NCI-H1694 treated with DMSO at 0.1 percent for 48 hours (cell line): ENCODE results near the gene DTX1.
"Not testable (repeated sequence)": the region's sequence is repeated elsewhere in the genome, so short reads cannot be mapped to it uniquely, and the experiment has no call there.

Experiments
- DNase-seq: peaks from one replicate; lab custom pipeline; 2025; lab: John Stamatoyannopoulos, UW

DTX1 gene

GRCh38 chr12:113115455-113116126 is 59.1 kb downstream of the DTX1 start:
- no peak for DNase-seq

- no peak for DNase-seq
Observed at GRCh38 chr12:113116875-113117274, 60.3 kb downstream of the DTX1 start.

- DNase-seq, result not testable (repeated sequence)
Observed at GRCh38 chr12:113117684-113118083, 61.2 kb downstream of the DTX1 start.

- no peak for DNase-seq
Observed at GRCh38 chr12:113118142-113118541, 61.6 kb downstream of the DTX1 start.

- DNase-seq, result no peak
Observed at GRCh38 chr12:113119980-113120669, 63.6 kb downstream of the DTX1 start.

DNA sequence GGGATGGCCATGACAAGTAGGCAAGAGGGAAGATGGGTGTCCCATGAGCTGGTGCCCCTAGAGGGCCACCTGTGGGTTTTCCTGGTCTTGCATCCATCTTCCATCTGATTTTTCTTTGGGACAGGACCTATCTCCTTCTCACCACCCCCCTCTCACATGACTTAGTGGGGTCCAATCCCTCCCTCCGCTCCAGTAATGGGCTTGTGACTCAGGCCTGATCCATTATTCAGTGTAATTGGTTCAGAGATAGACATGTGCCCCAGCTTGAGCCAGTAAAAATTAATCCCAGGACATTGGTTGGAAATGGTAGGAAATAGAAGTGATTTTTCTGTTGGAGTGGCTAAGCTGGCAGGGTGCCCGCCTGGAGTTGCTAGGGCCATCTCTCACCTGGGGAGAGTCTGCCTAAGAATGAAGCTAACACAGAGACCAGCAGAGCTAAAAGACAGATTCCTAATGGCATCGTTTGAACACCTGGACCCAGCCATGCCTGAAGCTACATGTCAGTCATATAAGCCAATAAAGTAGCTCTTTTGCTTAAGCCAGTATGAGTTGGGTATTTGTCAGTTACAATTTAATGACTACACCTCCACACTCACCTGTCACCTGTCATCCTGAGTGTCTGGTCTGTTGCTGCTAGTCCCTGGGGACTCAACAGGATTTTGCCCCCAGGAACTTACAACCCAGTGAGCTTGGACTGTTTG is 64.3 kb downstream of the DTX1 start:
- no peak for DNase-seq

DNA sequence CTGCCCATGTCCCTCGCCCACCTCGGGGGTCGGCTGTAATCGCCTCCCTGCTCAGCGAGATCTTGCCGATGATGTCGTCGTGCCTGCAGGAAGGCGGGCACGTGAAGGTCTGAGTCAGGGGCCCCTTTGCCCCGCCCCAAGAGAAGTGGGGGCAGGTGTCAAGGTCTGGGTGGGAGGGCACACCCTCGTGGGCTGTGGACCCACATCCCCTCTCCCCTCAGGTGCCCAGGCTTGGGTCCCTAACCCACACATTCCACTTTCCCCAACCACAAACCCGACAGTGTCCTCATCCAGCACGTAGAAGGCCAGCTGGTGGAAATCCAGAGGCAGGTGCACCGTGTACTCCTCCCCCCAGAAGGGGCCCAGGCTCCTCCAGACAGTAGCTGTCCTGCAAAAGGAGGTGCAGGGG is 71.3 kb downstream of the DTX1 start:
- DNase-seq, result no peak

GRCh38 chr12:113128802-113129663 is 72.5 kb downstream of the DTX1 start:
- no peak for DNase-seq

- DNase-seq, result no peak
Observed at GRCh38 chr12:113129664-113130456, 73.3 kb downstream of the DTX1 start.

- no peak for DNase-seq
Observed at GRCh38 chr12:113130457-113131135, 74.1 kb downstream of the DTX1 start.

DNA sequence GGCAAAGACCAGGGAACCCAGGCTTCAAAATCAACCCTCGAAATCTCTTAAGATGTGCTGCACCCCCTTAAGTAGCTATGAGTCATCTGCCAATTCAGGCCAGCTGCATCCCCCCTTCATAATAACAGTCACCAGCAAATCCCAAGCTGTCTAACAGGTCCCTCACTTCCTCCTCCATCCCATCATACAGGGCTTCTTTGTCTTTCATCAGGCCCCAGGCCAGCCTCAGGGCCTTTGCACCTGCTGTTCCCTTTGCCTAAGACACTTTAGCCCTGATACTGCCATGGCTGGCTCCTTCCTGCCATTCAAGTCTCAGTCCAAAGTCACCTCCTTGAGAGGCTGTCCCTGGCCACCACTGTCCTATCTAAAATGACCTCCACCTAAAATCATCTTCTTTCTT is 75.0 kb downstream of the DTX1 start:
- no peak for DNase-seq

DNA sequence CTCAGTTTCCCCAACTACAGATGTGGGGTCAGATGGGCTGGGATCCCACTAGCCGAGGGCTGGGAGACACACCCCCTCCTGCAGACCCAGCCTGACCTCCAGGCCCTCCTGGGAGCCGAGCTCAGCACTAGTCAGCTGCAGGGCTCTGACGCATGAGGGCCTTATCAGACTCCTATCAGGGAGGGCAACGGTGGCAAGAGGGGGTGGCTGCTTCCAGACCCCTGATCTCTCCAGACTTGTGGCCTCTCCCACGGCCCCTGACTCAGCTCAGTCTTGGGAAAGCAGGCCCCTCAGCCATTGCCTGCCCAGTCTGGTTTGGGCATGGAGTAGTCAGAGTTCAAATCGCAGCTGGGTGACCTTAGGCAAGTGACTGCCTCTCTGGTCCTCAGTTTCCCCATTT is 76.5 kb downstream of the DTX1 start:
- DNase-seq, result no peak

GRCh38 chr12:113133666-113134065 is 77.1 kb downstream of the DTX1 start:
- DNase-seq, result no peak

DNA sequence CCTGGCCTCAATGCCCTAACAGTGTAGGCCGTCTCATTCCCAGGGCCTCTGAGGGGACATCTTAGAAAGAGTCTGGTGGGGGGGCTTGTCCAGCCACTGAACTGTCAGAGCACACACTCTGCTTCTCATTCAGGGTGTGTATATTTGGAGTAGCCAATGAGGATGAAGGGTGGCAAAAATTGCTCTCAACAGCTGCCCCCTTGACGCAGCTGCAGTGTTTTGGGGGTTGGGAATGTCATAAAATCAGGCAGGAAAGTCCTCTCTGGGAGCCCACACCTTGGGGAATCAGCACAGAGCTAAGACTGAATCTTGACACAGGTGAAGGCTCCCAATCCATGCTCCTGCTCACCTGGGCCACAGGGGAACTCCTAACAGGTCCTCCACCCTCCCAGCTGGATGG is 77.5 kb downstream of the DTX1 start:
- no peak for DNase-seq

DNA sequence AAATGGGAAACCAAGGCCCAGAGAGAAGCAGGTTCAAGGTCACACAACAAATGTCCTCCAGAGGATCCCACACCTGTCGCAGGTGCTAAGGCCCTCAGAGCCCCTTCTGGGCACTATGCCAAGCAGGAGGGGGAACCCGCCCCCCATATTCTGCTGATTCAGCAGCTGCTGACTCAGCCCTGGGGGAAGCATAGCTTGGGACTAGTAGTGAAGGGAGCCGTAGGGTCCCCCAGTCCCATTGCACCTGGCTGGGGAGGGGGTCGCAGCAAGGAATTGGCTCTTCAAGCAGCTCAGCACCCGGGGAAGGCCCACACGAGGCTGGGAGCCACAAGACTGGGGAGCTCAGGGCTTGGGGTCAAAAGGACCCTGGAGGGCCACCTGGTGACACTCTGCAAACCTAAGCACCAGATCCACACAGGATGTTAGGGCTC is 78.0 kb downstream of the DTX1 start:
- DNase-seq, result no peak

DNA sequence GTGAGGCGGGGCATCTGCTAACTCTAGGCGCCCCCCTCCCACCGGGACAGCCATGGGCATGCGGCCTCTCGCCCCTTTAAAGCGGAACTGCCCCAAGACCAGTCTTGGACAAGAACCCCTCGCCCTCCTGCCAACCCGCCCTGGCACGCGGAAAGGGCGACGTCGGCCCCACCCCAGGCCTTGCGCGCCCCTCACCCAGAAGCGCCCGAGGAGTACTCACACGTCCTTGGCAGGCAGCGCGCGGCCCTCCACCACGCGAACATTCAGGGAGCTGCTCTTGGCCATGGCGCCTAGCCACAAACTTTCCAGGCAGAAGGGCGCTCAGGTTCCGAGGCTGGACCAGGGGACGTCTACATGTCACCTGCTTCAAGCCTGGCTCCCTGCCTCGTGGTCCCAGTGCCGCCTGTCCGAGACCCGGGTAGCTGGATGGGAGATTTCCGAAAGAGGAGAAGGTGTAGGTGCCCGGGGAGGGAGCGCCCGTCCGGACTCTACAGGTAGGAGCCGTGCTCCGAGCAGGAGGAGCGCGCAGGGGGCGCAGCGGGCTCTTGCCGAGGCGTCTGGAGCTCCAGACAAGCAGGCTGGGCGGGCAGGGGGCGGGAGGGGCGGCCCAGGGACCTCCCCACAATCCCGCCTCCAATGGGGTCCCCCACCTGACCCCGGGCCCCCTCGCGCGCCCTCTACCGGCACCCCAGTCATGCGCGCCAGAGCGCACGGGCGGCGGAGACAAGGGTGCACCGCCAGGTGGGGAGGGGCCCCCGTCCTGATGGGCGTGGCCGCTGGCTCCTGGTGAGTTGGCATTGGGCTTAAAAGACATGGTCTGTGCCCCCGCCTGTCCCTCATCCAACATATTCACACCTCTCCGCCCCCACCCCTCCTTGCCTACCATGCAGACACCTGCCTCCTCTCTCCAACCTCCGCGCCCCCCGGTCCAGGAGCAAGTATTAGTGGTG is 78.9 kb downstream of the DTX1 start, which contains the start of gene RASAL1:
Gene RASAL1 (minus strand): TSS at position 584 of the 950 bp plus-strand sequence. CDS start 299 bp downstream, at position 285.
- peak; percentile 35 for DNase-seq

DNA sequence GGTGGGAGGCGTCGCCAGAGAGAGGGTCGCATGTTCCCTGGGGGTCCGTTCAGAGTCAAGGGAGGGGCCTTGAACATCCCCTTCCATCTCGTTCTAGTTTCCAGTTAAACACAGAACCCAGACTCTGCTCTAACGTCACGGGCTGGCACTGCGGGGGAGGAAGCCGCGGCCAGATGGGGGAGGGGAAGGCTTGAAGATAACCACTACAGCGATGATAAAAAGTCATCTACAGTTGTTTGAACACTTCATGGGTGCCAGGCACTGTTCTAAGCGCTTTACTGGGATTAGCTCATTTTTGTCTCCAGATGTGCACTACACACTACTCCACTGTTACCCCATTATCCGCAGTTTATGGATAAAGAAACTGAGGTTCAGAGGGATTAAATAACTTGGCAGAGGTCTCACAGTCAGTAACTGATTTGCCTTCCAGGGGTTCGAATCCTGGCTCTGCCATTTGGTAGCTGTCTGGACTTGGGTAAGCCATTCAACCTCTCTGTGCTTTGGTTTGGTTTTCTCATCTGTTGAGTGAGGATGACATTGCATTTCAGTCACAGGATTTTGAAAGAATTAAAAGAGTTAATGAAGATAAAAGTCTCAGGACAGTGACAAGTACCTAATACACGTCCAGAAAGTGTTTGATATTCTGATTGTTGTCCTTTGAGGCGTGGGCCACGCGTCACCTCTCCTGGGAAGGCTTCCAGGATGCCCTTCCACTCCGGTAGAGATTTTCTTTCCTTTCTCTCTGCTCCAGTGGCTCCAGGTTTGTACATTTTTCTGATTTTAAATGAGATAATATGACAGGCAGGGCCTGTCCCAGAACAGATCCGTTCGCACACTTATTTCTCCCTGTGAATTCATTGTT is 79.8 kb downstream of the DTX1 start:
- no peak for DNase-seq

- no peak for DNase-seq
Observed at GRCh38 chr12:113136990-113137511, 80.5 kb downstream of the DTX1 start.
